Gastroesophageal sphincter (tissue), 4 donors: ENCODE data around the gene C14orf119. TPM values are rescaled to one million over a fixed set of nuclear protein-coding genes. Genes with fewer than 3 reads are reported as not detected.

Source experiments
- ATAC-seq: fragments of 150-250 bp; one replicate; pipeline ENCODE4 v1.9.1; 2016; ENCODE audit warnings: mild to moderate bottlenecking, moderate library complexity
- H3K27ac ChIP-seq, 4 donors: fragments of 200-600 bp; sonication (generic) in 3 of 4; 1 replicate in 3 of 4; 2 replicates in 1 of 4; pipeline ENCODE4 v1.5.1; 2016 to 2019
- H3K27me3 ChIP-seq: fragments of 200-600 bp; sonication (generic); one replicate; pipeline ENCODE4 v1.5.1; 2019
- H3K36me3 ChIP-seq, 2 donors: fragments of 200-600 bp; sonication (generic); one replicate each; pipeline ENCODE4 v1.5.1; 2019; ENCODE audit warnings: control low read depth in 1 of 2
- H3K4me1 ChIP-seq, 3 donors: fragments of 200-600 bp; sonication (generic); 1 replicate in 2 of 3; 2 replicates in 1 of 3; pipeline ENCODE4 v1.5.1; 2016 to 2019; ENCODE audit warnings: control low read depth in 2 of 3
- H3K4me3 ChIP-seq, 2 donors: fragments of 200-600 bp; sonication (generic); one replicate each; pipeline ENCODE4 v1.5.1; 2019; ENCODE audit warnings: mild to moderate bottlenecking in 1 of 2, moderate library complexity in 1 of 2
- H3K9me3 ChIP-seq, 3 donors: fragments of 200-600 bp; sonication (generic); one replicate each; pipeline ENCODE4 v1.5.1; 2017 to 2019; ENCODE audit warnings: control low read depth in 2 of 3
- EP300 ChIP-seq: sonication (generic); formaldehyde crosslinking; IDR thresholded peaks from one replicate; pipeline ENCODE4 v1.6.1; 2017; ENCODE audit warnings: antibody characterized with exemption, mild to moderate bottlenecking
- POLR2A ChIP-seq, 2 donors: fragments of 450-650 bp; IDR thresholded peaks; one replicate each; pipeline ENCODE4 v1.6.1; 2017; ENCODE audit warnings: antibody characterized with exemption in 2 of 2, mild to moderate bottlenecking in 2 of 2, moderate library complexity in 1 of 2
- POLR2AphosphoS5 ChIP-seq: sonication (generic); formaldehyde crosslinking; IDR thresholded peaks from one replicate; pipeline ENCODE4 v1.6.1; 2017; ENCODE audit warnings: antibody characterized with exemption
- WGBS, 2 donors: methylation state at CpG; one replicate each; pipeline ENCODE4 v1.1.5; 2018; ENCODE audit warnings: low coverage in 1 of 2; 5-methylcytosine and 5-hydroxymethylcytosine counted together
- total RNA-seq, 4 donors: library from RNA; depleted of rRNA; stranded (reverse); fragments of >200 nt; gene quantifications; one replicate each; pipeline ENCODE4 v1.1.0, GENCODE V29; 2016
- TF ChIP-seq, protein P1 (sequence below), 4 experiments: fragments of 200-600 bp in 2 of 4; fragments of 450-650 bp in 2 of 4; sonication (generic) in 1 of 4; IDR thresholded peaks; one replicate each; pipeline ENCODE4 v1.5.1; 2017 to 2019; ENCODE audit warnings: antibody characterized with exemption in 4 of 4, mild to moderate bottlenecking in 2 of 4, moderate library complexity in 2 of 4

Gene C14orf119
- total RNA-seq, 4 donors from 2014 or later: 31.3 to 38.2 (median 33.4) TPM

DNA sequence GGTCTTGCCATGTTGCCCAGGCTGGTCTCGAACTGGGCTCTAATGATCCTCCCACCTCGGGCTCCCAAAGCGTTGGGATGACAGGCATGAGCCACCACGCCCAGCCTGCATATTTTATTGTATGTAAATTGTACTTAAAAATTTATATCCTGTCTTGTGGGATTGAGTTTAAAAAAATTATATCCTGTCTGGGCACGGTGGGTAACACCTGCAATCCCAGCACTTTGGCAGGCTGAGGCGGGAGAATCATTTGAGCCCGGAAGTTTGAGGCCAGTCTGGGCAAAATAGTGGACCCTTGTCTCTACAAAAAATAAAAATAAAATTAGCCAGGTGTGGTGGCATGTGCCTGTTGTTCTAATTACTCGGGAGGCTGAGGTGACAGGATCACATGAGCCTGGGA, 37.7 kb downstream of the C14orf119 start:
- WGBS, 2 donors: 80 to 87% methylated on average over 2 to 5 of the region's 8 CpGs
- Histone ChIP-seq H3K4me1 (peaks cover 0 to 32% (median 4%) of the 10 kb centered on the region in 3 donors), H3K9me3 (no peaks in the 10 kb centered on the region), H3K27ac (no peak overlapping the region), H3K36me3 (peaks cover 0 to 81% of the 10 kb centered on the region in 2 donors), H3K4me3 (no peak overlapping the region), H3K27me3 (no peaks in the 10 kb centered on the region)
- ATAC-seq: no peak
- TF ChIP-seq POLR2A (IDR thresholded peaks at IDR 0.05) (no peak), POLR2AphosphoS5 (no peak), EP300 (no peak)
- TF ChIP-seq, protein P1, sequence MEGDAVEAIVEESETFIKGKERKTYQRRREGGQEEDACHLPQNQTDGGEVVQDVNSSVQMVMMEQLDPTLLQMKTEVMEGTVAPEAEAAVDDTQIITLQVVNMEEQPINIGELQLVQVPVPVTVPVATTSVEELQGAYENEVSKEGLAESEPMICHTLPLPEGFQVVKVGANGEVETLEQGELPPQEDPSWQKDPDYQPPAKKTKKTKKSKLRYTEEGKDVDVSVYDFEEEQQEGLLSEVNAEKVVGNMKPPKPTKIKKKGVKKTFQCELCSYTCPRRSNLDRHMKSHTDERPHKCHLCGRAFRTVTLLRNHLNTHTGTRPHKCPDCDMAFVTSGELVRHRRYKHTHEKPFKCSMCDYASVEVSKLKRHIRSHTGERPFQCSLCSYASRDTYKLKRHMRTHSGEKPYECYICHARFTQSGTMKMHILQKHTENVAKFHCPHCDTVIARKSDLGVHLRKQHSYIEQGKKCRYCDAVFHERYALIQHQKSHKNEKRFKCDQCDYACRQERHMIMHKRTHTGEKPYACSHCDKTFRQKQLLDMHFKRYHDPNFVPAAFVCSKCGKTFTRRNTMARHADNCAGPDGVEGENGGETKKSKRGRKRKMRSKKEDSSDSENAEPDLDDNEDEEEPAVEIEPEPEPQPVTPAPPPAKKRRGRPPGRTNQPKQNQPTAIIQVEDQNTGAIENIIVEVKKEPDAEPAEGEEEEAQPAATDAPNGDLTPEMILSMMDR (IDR thresholded peaks at IDR 0.05): no peak

DNA sequence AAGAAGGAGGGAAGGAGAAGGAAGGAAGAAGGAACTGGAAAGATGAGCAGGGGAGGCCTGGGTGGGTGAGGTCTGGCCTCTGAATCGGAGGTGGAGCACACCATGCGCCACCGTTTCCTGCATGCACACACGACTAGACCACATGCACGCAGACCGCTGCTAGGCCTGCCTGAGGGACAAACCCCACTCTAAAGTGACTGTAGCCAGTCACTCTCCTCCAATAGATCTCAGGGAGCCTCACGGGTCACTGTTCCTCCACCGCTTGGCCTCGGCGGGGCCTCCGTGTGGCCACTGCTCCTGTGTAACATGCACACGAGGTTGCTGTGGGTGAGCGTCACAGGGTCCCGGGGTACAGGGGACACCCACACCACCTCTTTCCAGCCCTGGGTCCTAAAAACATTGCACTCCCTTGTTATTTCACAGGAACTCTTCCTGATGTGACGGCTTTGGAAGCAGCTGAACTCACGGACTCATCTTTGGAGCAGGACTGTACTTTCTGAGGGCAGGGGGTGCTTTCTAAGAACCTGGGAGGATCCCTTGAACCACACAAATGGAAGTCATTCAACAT, 41.3 kb downstream of the C14orf119 start:
- Histone ChIP-seq H3K4me1 (peaks cover under 1 to 36% (median 4%) of the 10 kb centered on the region in 3 donors), H3K4me3 (no peak overlapping the region), H3K27me3 (no peaks in the 10 kb centered on the region), H3K9me3 (no peaks in the 10 kb centered on the region), H3K36me3 (peaks cover 0 to 89% of the 10 kb centered on the region in 2 donors), H3K27ac (peak overlapping the region in 2 of 4 donors; percentile 54 to 72)
- TF ChIP-seq EP300: no peak
- no peak for TF ChIP-seq POLR2AphosphoS5
- TF ChIP-seq POLR2A (IDR thresholded peaks at IDR 0.05): no peak
- TF ChIP-seq, protein P1 (IDR thresholded peaks at IDR 0.05): no peak
- no peak for ATAC-seq
- 73 to 97% methylated on average over 6 to 10 of the region's 16 CpGs for WGBS, 2 donors

DNA sequence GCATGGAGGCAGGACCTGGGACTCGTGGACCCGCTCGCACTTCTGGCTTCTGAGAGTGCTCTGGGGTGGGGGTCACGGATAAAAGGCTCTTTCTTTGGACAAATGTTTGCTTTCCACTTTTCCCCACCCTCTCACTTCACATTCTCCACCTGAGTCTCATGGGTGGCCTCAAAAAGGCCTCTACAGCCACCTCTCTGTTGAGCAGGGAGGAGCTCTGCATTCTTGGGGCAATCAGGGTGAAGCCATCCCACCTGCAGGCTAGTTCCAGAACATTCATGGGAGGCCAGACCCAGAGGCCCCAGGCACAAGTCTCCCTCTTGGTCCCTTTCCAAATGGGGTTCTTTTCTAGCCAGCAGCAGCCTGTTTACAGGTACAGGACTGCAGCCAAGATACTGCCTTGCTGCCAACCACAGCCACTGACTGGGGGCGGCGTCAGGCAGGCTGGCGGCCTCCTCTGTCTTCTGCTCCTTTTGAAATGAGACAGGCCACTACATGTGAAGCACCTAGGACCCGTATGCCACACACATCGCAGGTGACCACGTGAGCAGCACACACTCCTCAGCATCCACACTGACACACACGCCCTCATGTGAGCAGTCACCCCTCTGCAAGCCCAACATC, 42.0 kb downstream of the C14orf119 start:
- Histone ChIP-seq H3K36me3 (peaks cover 0 to 82% of the 10 kb centered on the region in 2 donors), H3K9me3 (no peaks in the 10 kb centered on the region), H3K4me1 (peaks cover 3 to 42% (median 4%) of the 10 kb centered on the region in 3 donors), H3K27me3 (no peaks in the 10 kb centered on the region), H3K27ac (peak overlapping the region in 3 of 4 donors; percentile 45 to 72 (median 54)), H3K4me3 (no peak overlapping the region)
- WGBS, 2 donors: 83% methylated on average over 4 of the region's 11 CpGs; no CpG with 5 or more reads in 1 of the 2 donors
- TF ChIP-seq POLR2A (IDR thresholded peaks at IDR 0.05) (peak in 1 of 2 donors; percentile 20), POLR2AphosphoS5 (no peak)
- peak; percentile 34 for ATAC-seq

DNA sequence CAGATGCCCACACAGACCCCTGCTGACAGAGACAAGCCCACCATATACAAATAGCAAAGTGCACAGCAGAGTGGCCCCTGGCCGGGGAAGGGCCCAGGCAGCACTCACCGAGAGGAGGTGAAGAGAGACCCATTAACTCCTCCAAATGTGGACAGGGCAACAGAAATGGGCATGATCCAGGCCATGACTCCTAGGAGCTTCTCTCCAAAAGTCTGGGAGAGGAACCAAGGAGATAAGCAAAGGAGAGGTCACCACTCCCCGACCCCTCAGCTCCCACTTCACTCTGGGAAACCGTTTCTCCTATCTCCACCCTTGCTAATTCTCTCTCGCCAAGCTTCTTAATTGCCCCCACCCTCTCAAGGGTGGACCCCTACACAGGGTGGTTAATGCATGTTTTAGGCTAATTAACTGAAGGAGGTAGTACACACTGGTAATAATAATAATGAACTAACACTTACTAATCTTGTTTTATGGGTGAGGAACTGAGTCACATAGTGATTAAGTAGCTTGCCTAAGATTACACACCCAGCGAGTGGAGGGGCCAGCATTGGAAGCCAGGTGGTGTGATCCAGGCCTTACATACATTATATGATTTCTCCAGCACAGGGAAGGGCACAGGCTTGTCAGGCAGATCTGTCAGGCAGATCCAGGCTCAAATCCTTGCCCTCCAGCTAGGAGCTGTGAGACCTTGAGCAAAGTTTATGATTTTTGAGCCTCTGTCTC, 42.7 kb downstream of the C14orf119 start:
- no peaks in the 10 kb centered on the region for H3K9me3 ChIP-seq
- WGBS, 2 donors: 72 to 90% methylated on average over 3 of the region's 6 CpGs
- no peaks in the 10 kb centered on the region for H3K27me3 ChIP-seq
- H3K4me1 ChIP-seq: peaks cover 7 to 49% (median 10%) of the 10 kb centered on the region in 3 donors
- no peak for ATAC-seq
- H3K27ac ChIP-seq: peak overlapping the region; percentile 9 to 72 (median 50)
- TF ChIP-seq, protein P1 (IDR thresholded peaks at IDR 0.05): no peak
- TF ChIP-seq POLR2AphosphoS5: no peak
- no peak for TF ChIP-seq EP300
- no peak for TF ChIP-seq POLR2A (IDR thresholded peaks at IDR 0.05)
- H3K36me3 ChIP-seq: peaks cover 0 to 83% of the 10 kb centered on the region in 2 donors
- no peak overlapping the region for H3K4me3 ChIP-seq

DNA sequence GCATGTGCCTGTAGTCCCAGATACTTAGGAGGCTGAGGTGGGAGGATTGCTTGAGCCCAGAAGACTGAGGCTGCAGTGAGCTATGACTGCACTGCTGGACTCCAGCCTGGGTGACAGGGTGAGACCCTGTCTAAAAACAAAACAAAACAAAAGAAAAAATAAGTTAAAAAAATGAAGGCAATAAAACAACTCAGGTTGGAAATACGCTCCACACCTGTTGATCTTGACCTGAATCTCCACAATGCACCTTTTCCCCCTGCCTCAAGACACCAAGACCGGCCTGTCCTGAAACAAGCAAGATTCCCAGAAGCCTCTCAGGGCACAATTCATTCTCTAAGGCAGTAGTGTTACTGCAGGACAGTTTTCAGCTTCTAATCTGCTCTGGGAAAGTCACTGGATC, 44.6 kb downstream of the C14orf119 start:
- ATAC-seq: no peak
- 93% methylated on average over 2 of the region's 2 CpGs; no CpG with 5 or more reads in 1 of the 2 donors for WGBS, 2 donors
- Histone ChIP-seq H3K36me3 (peaks cover 0 to 71% of the 10 kb centered on the region in 2 donors), H3K4me1 (peaks cover 7 to 68% (median 11%) of the 10 kb centered on the region in 3 donors), H3K27ac (peak overlapping the region in 2 of 4 donors; percentile 90 to 95), H3K27me3 (no peaks in the 10 kb centered on the region), H3K9me3 (no peaks in the 10 kb centered on the region), H3K4me3 (no peak overlapping the region)
- no peak for TF ChIP-seq POLR2AphosphoS5
- no peak for TF ChIP-seq EP300
